ENCODE results near the gene RPIA. TPM values are rescaled to one million over a fixed set of nuclear protein-coding genes. Genes with fewer than 3 reads are reported as not detected.
A peak's percentile ranks its signal among the peaks of the same experiment; 100 is the strongest.
"Not testable (repeated sequence)": the region's sequence is repeated elsewhere in the genome, so short reads cannot be mapped to it uniquely, and the experiment has no call there.

The RPIA gene
- 10 to 100 TPM in 1 of 2 donors, 1 to 10 TPM in 1; 9.2 to 10.9 TPM for total RNA-seq
- long read RNA-seq, donor 1, partial matches to known transcripts: 0 of 4 reads
- long read RNA-seq, donor 1, other reads (novel, unspliced or antisense): 1 of 4 reads
- long read RNA-seq, donor 2, transcript RPIA-201 (9 exons, 1,848 nt): major isoform, 25 of 25 reads
- long read RNA-seq, donor 2, partial matches to known transcripts: 0 of 25 reads
- long read RNA-seq, donor 2, other reads (novel, unspliced or antisense): 0 of 25 reads

- intact Hi-C loops (cut with DNase I): no loop called here
- DNase-seq (ENCODE audit: low spot score): peak; percentile 100
Observed at GRCh38 chr2:88691339-88692183, at the start of gene RPIA. Gene RPIA, plus strand, starts transcription at chr2:88691673. Its CDS starts 26 bp downstream, at chr2:88691699.

- intact Hi-C loops (cut with DNase I): no loop called here
- DNase-seq (ENCODE audit: low spot score): no peak
Observed at GRCh38 chr2:88642278-88642677, 49.2 kb upstream of the RPIA start.

GRCh38 chr2:88645291-88645882 lies 46.1 kb upstream of the RPIA start:
- DNase-seq (ENCODE audit: low spot score); intact Hi-C loops (cut with DNase I): not testable (repeated sequence)

GRCh38 chr2:88651646-88652045 lies 39.8 kb upstream of the RPIA start:
- intact Hi-C loops (cut with DNase I): no loop called here

GRCh38 chr2:88654714-88655113 lies 36.8 kb upstream of the RPIA start:
- intact Hi-C loops (cut with DNase I): no loop called here
- DNase-seq (ENCODE audit: low spot score): no peak

More at GRCh38 chr2:88651646-88652045, 39.8 kb upstream of the RPIA start:
- no peak for DNase-seq (ENCODE audit: low spot score)

GRCh38 chr2:88656690-88657089 lies 34.8 kb upstream of the RPIA start:
- DNase-seq (ENCODE audit: low spot score): peak; percentile 82
- intact Hi-C loops (cut with DNase I): no loop called here

GRCh38 chr2:88657131-88657530 lies 34.3 kb upstream of the RPIA start:
- intact Hi-C loops (cut with DNase I): no loop called here
- DNase-seq (ENCODE audit: low spot score): no peak

- no peak for DNase-seq (ENCODE audit: low spot score)
- intact Hi-C loops (cut with DNase I): no loop called here
Observed at GRCh38 chr2:88658326-88658725, 33.1 kb upstream of the RPIA start.

GRCh38 chr2:88658881-88659537 lies 32.5 kb upstream of the RPIA start:
- intact Hi-C loops (cut with DNase I): no loop called here
- DNase-seq (ENCODE audit: low spot score): no peak

GRCh38 chr2:88659538-88659915 lies 31.9 kb upstream of the RPIA start:
- DNase-seq (ENCODE audit: low spot score): no peak
- intact Hi-C loops (cut with DNase I): no loop called here

- intact Hi-C loops (cut with DNase I): no loop called here
- no peak for DNase-seq (ENCODE audit: low spot score)
Observed at GRCh38 chr2:88660622-88661021, 30.9 kb upstream of the RPIA start.

- no peak for DNase-seq (ENCODE audit: low spot score)
- intact Hi-C loops (cut with DNase I): no loop called here
Observed at GRCh38 chr2:88666576-88666975, 24.9 kb upstream of the RPIA start.

GRCh38 chr2:88667219-88667618 lies 24.3 kb upstream of the RPIA start:
- intact Hi-C loops (cut with DNase I): no loop called here
- no peak for DNase-seq (ENCODE audit: low spot score)

GRCh38 chr2:88668862-88669261 lies 22.6 kb upstream of the RPIA start:
- intact Hi-C loops (cut with DNase I): no loop called here
- DNase-seq (ENCODE audit: low spot score): no peak

- intact Hi-C loops (cut with DNase I): loop anchor here (2.0 to 5.0 kb wide), 2 partner anchors 77 to 79 kb away; no protein-coding TSS in a partner anchor
- DNase-seq (ENCODE audit: low spot score): no peak
Observed at GRCh38 chr2:88669482-88670214, 21.8 kb upstream of the RPIA start.

- intact Hi-C loops (cut with DNase I): loop anchor here (2.0 to 5.0 kb wide), 2 partner anchors 80 to 81 kb away; no protein-coding TSS in a partner anchor
- DNase-seq (ENCODE audit: low spot score): no peak
Observed at GRCh38 chr2:88671786-88672427, 19.6 kb upstream of the RPIA start.

- intact Hi-C loops (cut with DNase I): loop anchor here in 1 of 2 donors (5.0 kb wide), 1 partner anchor 81 kb away; no protein-coding TSS in a partner anchor
- DNase-seq (ENCODE audit: low spot score): no peak
Observed at GRCh38 chr2:88673363-88673762, 18.1 kb upstream of the RPIA start.

GRCh38 chr2:88680266-88680902 lies 11.1 kb upstream of the RPIA start:
- intact Hi-C loops (cut with DNase I): no loop called here

More at GRCh38 chr2:88680266-88680902, 11.1 kb upstream of the RPIA start:
- DNase-seq (ENCODE audit: low spot score): no peak

All from posterior vena cava (tissue), 2 donors.